Omental fat pad (tissue), 4 donors: ENCODE measurements around the gene ZNF831. TPM values are rescaled to one million over a fixed set of nuclear protein-coding genes. Genes with fewer than 3 reads are reported as not detected.

ENCODE experiments used
- ATAC-seq: fragments of 150-250 bp; one replicate; pipeline ENCODE4 v1.9.1; 2016; ENCODE audit warnings: mild to moderate bottlenecking, moderate library complexity; ENCODE audit not compliant: low FRiP score
- DNase-seq: peaks from one replicate; pipeline ENCODE4 v3.0.0-alpha.2; 2019; ENCODE audit warnings: low spot score
- CTCF ChIP-seq, 3 donors: fragments of 450-650 bp; IDR thresholded peaks; one replicate each; pipeline ENCODE4 v1.5.1; 2016 to 2017; ENCODE audit warnings: antibody characterized with exemption in 3 of 3, mild to moderate bottlenecking in 3 of 3, moderate library complexity in 2 of 3
- total RNA-seq, 4 donors: library from RNA; depleted of rRNA; stranded (reverse); fragments of >200 nt; gene quantifications; one replicate each; pipeline ENCODE4 v1.1.0, GENCODE V29; 2016

The ZNF831 gene
- total RNA-seq, 4 donors from 2014 or later: 1.3 to 3.6 (median 2.0) TPM

DNA sequence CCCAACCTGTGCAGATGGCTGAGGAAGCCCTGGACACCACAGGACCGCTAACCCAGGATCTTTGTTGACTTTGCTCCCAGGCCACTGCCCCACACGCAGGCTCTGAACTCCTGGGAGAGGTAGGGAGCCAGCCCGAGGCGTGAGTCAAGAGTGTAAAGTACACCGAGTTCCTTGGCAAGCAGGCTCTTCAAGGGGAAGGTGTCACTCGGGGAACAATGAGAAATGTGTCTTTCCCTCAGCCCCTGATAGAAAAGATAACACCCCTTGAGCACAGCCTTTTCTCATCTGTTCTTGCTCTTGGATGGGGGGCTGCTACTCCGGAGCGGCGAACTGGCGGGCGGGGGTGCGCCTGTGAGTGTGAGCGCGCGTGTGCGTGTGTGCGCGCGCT is 136.3 kb downstream of the ZNF831 start:
- no peak for TF ChIP-seq CTCF (IDR thresholded peaks at IDR 0.05)
- ATAC-seq: no peak
- no peak for DNase-seq

DNA sequence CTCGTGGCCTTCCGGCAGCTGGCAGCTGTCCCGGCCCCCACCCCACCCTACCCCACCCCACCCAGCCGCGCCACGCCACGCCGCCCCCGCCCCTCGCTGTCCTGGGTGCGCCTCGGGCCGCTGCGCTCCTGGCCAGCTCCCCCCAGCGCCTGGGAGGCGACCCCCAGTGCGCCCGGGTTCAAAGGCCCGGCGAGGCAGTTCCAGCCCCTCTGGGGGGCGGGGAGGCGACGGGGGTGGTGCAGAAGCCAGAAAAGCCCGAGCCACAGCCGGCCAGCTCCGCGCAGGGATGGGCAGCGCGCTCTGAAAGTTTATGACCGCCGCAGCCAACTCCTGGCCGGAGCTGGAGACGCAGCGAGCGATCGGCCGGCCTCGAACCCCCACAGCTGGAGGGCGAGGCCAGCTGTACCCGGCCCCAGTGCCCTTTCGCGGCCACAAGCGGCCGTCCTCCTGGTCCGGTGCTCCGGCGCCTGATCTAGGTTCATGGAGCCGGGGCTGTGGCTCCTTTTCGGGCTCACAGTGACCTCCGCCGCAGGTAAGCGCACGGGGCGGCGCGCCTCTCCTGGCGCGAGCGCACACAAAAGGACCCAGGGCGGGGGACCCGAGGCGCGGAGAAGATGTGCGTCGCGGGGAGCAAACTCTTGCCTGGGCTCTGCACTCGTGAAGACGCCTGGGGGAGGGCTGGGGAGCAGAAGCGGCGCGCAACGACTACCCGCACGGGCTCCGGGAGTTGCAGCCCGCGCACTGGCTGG is 136.9 kb downstream of the ZNF831 start, which contains the start of gene EDN3:
TSS of gene EDN3 (plus strand) at position 279 of the 749 bp plus-strand sequence. CDS start at position 481, 202 bp downstream.
- DNase-seq: no peak
- no peak for TF ChIP-seq CTCF (IDR thresholded peaks at IDR 0.05)
- no peak for ATAC-seq

GRCh38 chr20:59301343-59302007 is 137.9 kb downstream of the ZNF831 start:
- no peak for TF ChIP-seq CTCF (IDR thresholded peaks at IDR 0.05)
- ATAC-seq: no peak
- DNase-seq: no peak

DNA sequence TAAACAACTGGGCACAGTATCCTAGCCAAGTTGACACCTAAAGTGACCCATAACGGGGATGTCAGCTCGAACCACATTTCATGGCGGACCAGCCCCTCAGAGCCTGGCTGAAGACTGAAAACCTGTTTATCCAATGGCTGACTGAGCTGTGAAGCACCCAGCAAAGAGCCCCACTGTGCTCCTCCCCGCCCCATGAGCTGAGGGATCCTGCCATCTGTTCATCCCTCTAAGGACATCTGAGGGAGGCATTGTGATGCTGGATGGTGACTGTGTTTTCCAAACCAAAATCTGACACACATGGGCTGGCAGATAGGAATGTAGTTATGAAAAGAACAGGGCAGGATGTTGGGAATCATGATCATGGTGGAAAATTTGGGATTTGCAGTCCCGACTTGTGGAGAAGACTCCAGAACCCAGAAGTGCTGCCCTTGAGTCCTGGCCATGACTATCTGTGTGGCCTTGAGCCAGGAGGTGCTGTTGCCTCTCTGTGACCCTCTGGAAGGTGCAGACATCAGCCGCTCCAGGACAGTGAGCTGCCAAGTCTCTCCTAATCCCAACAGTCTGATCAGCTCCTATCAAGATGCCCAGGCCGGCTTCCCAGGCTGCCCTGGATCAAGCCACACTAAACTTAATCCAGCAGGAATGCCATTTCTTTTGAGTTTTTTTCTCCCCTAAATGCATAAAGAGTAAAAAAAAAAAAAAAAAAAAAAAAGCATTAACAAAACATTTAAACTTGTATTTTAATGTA is 142.5 kb downstream of the ZNF831 start:
- no peak for DNase-seq
- no peak for ATAC-seq
- TF ChIP-seq CTCF (IDR thresholded peaks at IDR 0.05): no peak

DNA sequence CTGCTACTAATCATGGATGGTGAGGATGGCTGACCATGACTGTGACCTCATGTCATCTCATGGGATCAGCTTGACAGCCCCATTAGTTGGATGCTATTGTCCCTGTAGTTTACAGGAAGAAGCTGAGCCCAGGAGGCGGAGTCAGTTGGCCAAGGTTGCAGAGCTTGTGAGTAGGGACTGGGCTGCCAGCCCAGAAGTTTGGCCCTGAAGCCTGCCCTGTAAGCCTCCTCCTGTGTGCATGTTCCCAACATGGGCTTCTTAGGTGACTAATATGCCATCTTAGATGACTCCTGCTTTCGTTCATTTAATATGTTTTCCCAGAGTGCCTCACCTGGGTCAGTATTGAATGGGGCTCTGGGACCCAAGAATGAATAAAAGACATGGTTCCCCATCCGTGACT is 143.6 kb downstream of the ZNF831 start:
- no peak for TF ChIP-seq CTCF (IDR thresholded peaks at IDR 0.05)
- no peak for DNase-seq
- ATAC-seq: no peak

Other genes starting within 250 kb of the ZNF831 start
- gene NELFCD, start 182.6 kb upstream of the ZNF831 start, total RNA-seq: 10 to 100 TPM; 44.7 to 63.5 (median 53.4) TPM
- 100 to 1,000 TPM; 165 to 410 (median 217) TPM for gene CTSZ, start 156.6 kb upstream of the ZNF831 start, total RNA-seq
- gene TUBB1, start 144.4 kb upstream of the ZNF831 start, total RNA-seq: under 1 TPM; 0.19 to 0.56 (median 0.36) TPM
- 10 to 100 TPM; 33.4 to 46.4 (median 37.5) TPM for gene ATP5F1E, start 131.5 kb upstream of the ZNF831 start, total RNA-seq
- gene PRELID3B, start 121.0 kb upstream of the ZNF831 start, total RNA-seq: 10 to 100 TPM; 33.1 to 71.1 (median 51.2) TPM
- not detected for gene EDN3, start 136.8 kb downstream of the ZNF831 start, total RNA-seq